Myocyte (in vitro differentiated cells): Measurements from ENCODE around the gene GART. TPM values are rescaled to one million over a fixed set of nuclear protein-coding genes. Genes with fewer than 3 reads are reported as not detected.
"Not testable (repeated sequence)": the region's sequence is repeated elsewhere in the genome, so short reads cannot be mapped to it uniquely, and the experiment has no call there.

Experiments used
- DNase-seq: peaks from one replicate; pipeline ENCODE4 v3.0.0-alpha.2; 2012; ENCODE audit warnings: low read depth
- total RNA-seq: library from RNA; depleted of rRNA; stranded (reverse); fragments of >200 nt; gene quantifications from 2 replicates; pipeline ENCODE4 v1.2.3, GENCODE V29; 2014

Gene GART
- total RNA-seq, 1 donor from 2014 or later, result 101 TPM

- no peak for DNase-seq
Measured at GRCh38 chr21:33473344-33473743, 68.6 kb downstream of the GART start.

- no peak for DNase-seq
Measured at GRCh38 chr21:33470701-33471100, 71.2 kb downstream of the GART start.

- DNase-seq, result not testable (repeated sequence)
Measured at GRCh38 chr21:33469183-33469582, 72.7 kb downstream of the GART start.

- DNase-seq, result no peak
Measured at GRCh38 chr21:33461538-33462250, 80.2 kb downstream of the GART start.

GRCh38 chr21:33458861-33459260 lies 83.1 kb downstream of the GART start:
- no peak for DNase-seq

GRCh38 chr21:33455686-33456446 lies 86.1 kb downstream of the GART start:
- no peak for DNase-seq

Other genes with a start within 250 kb of the GART start
- gene IFNAR1, start 217.1 kb downstream of the GART start, total RNA-seq, result 13.6 and 16.2 TPM in 2 replicates
- gene IFNGR2, start 138.7 kb downstream of the GART start, total RNA-seq, result 24.8 and 33.6 TPM in 2 replicates
- 35.7 and 62.5 TPM in 2 replicates for gene TMEM50B, start 62.1 kb downstream of the GART start, total RNA-seq
- gene DNAJC28, start 50.4 kb downstream of the GART start, total RNA-seq, result 3.3 and 3.5 TPM in 2 replicates
- 116 and 181 TPM in 2 replicates for gene SON, start 921 bp upstream of the GART start, total RNA-seq
- gene DONSON, start 46.6 kb upstream of the GART start, total RNA-seq, result 10.1 and 12.4 TPM in 2 replicates
- gene CRYZL1, start 99.6 kb upstream of the GART start, total RNA-seq, result 13.7 and 19.1 TPM in 2 replicates
- 32.2 and 36.8 TPM in 2 replicates for gene ITSN1, start 100.4 kb upstream of the GART start, total RNA-seq